Hepatocyte (in vitro differentiated cells): ENCODE results near the gene GNAT1.

Experiments used
- EZH2 ChIP-seq: fragments of 200-600 bp; sonication (generic); IDR thresholded peaks from 2 replicates; pipeline ENCODE4 v1.6.1; 2016; ENCODE audit warnings: antibody characterized with exemption, mild to moderate bottlenecking, borderline replicate concordance
- EZH2phosphoT487 ChIP-seq: fragments of 200-600 bp; sonication (generic); IDR thresholded peaks from one replicate; pipeline ENCODE4 v1.6.1; 2018; ENCODE audit warnings: antibody characterized with exemption, mild to moderate bottlenecking, low read depth, moderate library complexity; ENCODE audit not compliant: unreplicated experiment, severe bottlenecking
- TF ChIP-seq, protein P1 (sequence below): fragments of 200-600 bp; sonication (generic); IDR thresholded peaks from 2 replicates; pipeline ENCODE4 v1.5.1; 2016; ENCODE audit warnings: antibody characterized with exemption, mild to moderate bottlenecking; ENCODE audit not compliant: poor library complexity

DNA sequence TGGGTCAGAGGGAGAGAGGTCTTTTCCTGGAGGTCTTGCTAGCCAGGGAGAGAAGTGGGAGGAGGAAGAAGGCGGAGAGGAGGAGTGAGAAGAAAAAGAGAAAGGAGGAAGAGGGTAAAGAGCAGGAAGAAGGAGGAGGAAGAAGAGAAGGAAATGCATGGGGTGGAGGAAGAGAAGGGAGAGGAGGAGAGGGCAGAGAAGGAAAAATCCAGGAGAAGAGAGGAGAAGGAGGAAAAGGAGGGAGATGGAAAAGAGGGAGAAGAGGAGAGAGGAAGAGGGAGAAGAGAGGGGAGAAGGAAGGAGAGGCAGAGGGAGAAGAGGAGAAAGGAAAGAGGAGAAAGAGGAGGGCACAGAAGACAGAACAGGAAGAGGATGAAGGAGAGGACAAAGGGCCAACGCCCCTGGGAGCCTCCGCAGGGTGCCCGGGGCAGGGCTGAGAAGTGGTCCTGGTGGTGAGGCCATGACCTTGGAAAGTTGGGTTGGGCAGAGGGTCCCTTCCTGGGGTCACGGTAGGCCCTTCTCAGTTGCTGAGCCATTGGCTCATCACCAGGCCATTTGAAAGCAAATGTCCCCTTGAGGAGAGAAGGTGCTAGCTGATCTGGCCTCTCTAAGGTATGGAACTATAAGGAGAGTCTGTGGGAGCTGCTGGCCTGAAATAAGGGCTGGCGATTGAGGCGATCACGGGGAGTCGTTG is 37.5 kb upstream of the GNAT1 start:
- TF ChIP-seq, protein P1, sequence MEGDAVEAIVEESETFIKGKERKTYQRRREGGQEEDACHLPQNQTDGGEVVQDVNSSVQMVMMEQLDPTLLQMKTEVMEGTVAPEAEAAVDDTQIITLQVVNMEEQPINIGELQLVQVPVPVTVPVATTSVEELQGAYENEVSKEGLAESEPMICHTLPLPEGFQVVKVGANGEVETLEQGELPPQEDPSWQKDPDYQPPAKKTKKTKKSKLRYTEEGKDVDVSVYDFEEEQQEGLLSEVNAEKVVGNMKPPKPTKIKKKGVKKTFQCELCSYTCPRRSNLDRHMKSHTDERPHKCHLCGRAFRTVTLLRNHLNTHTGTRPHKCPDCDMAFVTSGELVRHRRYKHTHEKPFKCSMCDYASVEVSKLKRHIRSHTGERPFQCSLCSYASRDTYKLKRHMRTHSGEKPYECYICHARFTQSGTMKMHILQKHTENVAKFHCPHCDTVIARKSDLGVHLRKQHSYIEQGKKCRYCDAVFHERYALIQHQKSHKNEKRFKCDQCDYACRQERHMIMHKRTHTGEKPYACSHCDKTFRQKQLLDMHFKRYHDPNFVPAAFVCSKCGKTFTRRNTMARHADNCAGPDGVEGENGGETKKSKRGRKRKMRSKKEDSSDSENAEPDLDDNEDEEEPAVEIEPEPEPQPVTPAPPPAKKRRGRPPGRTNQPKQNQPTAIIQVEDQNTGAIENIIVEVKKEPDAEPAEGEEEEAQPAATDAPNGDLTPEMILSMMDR = no peak
- TF ChIP-seq EZH2phosphoT487 (no peak), EZH2 (no peak)
